H1 (cell line): ENCODE measurements around the gene GPSM1. TPM values are rescaled to one million over a fixed set of nuclear protein-coding genes. Genes with fewer than 3 reads are reported as not detected.

ENCODE experiments used
- CHD2 ChIP-seq: IDR thresholded peaks from 2 replicates; pipeline ENCODE4 v1.6.1; 2012; ENCODE audit warnings: low read length, improper control_type of control experiment
- EP300 ChIP-seq, 2 experiments: IDR thresholded peaks; 1 replicate in 1 of 2; 2 replicates in 1 of 2; pipeline ENCODE4 v1.6.1; 2011 to 2012; ENCODE audit warnings: low read depth in 2 of 2, low read length in 2 of 2, mild to moderate bottlenecking in 2 of 2, borderline replicate concordance in 1 of 2, inconsistent platforms in 1 of 2, moderate library complexity in 1 of 2
- HDAC2 ChIP-seq, 2 experiments: fragments of 300-600 bp in 1 of 2; sonication (generic) in 1 of 2; IDR thresholded peaks; 2 replicates each; pipeline ENCODE4 v1.6.1; 2011 to 2012; ENCODE audit warnings: low read depth in 2 of 2, low read length in 2 of 2, mild to moderate bottlenecking in 2 of 2, moderate library complexity in 2 of 2, borderline replicate concordance in 1 of 2, inconsistent platforms in 1 of 2
- KDM1A ChIP-seq: fragments of 200-600, 300-600 bp; sonication (generic); IDR thresholded peaks from 2 replicates; pipeline ENCODE4 v1.7.1; 2016; ENCODE audit warnings: mild to moderate bottlenecking, low read length, borderline replicate concordance
- TEAD4 ChIP-seq: IDR thresholded peaks from 2 replicates; pipeline ENCODE4 v1.6.1; 2012; ENCODE audit warnings: low read depth, low read length, inconsistent platforms, mixed read lengths
- polyA plus RNA-seq, 7 experiments: library from polyadenylated mRNA; depleted of rRNA in 3 of 7; stranded (reverse) in 5 of 7; unstranded in 2 of 7; fragments of >200 nt in 5 of 7; fragments of 200-250 nt in 2 of 7; gene quantifications; 1 replicate in 5 of 7; 2 replicates in 1 of 7; 4 replicates in 1 of 7; pipeline versions ENCODE4 v1.2.1 to v1.2.3, GENCODE V29; 2011 to 2013; ENCODE audit warnings: missing spikeins in 2 of 7, mixed read lengths in 2 of 7
- total RNA-seq: library from RNA; stranded (reverse); fragmentation: NEBNext Ultra II Directional; extraction: Animal tissue kit (Norgen Biotek cat#: 25700); gene quantifications from 2 replicates; pipeline ENCODE4 v1.2.1, GENCODE V29; 2021
- TF ChIP-seq, protein P1 (sequence below): fragments of 300-600 bp; sonication (generic); IDR thresholded peaks from 2 replicates; pipeline ENCODE4 v1.7.1; 2012; ENCODE audit warnings: low read length, moderate library complexity, mild to moderate bottlenecking, inconsistent platforms; ENCODE audit not compliant: insufficient replicate concordance

GPSM1 gene
- total and polyA plus RNA-seq, 2 of the 8 experiments (the other 6 are each of a cell fraction or from before 2014, with no cell fraction given): 12.8 to 18.0 TPM

DNA sequence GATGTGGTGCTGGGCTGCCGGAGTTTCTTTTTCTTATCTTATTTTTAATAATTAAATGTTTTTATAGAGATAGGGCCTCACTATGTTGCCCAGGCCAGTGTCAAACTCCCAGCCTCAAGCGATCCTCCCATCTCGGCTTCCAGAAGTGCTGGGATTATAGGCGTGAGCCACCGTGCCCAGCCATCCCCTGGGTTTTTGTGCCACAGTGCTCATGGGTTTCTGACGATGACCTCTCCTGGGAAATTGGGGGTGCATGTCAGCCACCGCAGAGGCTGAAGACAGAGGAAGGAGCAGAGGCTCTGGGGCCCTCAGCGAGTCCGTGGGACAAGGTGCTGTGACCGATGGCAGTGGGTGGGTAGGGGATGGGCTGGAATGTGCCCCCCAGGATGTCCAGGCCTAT lies 14.4 kb downstream of the GPSM1 start (continued):
- TF ChIP-seq, protein P1, sequence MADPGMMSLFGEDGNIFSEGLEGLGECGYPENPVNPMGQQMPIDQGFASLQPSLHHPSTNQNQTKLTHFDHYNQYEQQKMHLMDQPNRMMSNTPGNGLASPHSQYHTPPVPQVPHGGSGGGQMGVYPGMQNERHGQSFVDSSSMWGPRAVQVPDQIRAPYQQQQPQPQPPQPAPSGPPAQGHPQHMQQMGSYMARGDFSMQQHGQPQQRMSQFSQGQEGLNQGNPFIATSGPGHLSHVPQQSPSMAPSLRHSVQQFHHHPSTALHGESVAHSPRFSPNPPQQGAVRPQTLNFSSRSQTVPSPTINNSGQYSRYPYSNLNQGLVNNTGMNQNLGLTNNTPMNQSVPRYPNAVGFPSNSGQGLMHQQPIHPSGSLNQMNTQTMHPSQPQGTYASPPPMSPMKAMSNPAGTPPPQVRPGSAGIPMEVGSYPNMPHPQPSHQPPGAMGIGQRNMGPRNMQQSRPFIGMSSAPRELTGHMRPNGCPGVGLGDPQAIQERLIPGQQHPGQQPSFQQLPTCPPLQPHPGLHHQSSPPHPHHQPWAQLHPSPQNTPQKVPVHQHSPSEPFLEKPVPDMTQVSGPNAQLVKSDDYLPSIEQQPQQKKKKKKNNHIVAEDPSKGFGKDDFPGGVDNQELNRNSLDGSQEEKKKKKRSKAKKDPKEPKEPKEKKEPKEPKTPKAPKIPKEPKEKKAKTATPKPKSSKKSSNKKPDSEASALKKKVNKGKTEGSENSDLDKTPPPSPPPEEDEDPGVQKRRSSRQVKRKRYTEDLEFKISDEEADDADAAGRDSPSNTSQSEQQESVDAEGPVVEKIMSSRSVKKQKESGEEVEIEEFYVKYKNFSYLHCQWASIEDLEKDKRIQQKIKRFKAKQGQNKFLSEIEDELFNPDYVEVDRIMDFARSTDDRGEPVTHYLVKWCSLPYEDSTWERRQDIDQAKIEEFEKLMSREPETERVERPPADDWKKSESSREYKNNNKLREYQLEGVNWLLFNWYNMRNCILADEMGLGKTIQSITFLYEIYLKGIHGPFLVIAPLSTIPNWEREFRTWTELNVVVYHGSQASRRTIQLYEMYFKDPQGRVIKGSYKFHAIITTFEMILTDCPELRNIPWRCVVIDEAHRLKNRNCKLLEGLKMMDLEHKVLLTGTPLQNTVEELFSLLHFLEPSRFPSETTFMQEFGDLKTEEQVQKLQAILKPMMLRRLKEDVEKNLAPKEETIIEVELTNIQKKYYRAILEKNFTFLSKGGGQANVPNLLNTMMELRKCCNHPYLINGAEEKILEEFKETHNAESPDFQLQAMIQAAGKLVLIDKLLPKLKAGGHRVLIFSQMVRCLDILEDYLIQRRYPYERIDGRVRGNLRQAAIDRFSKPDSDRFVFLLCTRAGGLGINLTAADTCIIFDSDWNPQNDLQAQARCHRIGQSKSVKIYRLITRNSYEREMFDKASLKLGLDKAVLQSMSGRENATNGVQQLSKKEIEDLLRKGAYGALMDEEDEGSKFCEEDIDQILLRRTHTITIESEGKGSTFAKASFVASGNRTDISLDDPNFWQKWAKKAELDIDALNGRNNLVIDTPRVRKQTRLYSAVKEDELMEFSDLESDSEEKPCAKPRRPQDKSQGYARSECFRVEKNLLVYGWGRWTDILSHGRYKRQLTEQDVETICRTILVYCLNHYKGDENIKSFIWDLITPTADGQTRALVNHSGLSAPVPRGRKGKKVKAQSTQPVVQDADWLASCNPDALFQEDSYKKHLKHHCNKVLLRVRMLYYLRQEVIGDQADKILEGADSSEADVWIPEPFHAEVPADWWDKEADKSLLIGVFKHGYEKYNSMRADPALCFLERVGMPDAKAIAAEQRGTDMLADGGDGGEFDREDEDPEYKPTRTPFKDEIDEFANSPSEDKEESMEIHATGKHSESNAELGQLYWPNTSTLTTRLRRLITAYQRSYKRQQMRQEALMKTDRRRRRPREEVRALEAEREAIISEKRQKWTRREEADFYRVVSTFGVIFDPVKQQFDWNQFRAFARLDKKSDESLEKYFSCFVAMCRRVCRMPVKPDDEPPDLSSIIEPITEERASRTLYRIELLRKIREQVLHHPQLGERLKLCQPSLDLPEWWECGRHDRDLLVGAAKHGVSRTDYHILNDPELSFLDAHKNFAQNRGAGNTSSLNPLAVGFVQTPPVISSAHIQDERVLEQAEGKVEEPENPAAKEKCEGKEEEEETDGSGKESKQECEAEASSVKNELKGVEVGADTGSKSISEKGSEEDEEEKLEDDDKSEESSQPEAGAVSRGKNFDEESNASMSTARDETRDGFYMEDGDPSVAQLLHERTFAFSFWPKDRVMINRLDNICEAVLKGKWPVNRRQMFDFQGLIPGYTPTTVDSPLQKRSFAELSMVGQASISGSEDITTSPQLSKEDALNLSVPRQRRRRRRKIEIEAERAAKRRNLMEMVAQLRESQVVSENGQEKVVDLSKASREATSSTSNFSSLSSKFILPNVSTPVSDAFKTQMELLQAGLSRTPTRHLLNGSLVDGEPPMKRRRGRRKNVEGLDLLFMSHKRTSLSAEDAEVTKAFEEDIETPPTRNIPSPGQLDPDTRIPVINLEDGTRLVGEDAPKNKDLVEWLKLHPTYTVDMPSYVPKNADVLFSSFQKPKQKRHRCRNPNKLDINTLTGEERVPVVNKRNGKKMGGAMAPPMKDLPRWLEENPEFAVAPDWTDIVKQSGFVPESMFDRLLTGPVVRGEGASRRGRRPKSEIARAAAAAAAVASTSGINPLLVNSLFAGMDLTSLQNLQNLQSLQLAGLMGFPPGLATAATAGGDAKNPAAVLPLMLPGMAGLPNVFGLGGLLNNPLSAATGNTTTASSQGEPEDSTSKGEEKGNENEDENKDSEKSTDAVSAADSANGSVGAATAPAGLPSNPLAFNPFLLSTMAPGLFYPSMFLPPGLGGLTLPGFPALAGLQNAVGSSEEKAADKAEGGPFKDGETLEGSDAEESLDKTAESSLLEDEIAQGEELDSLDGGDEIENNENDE: no peak
- no peak for TF ChIP-seq CHD2
- TF ChIP-seq EP300 (IDR thresholded peaks at IDR 0.05; ENCODE audit: borderline replicate concordance in 1 of 2, low read depth in 2 of 2, low read length in 2 of 2): no peak
- no peak for TF ChIP-seq KDM1A
- TF ChIP-seq HDAC2 (IDR thresholded peaks at IDR 0.05; ENCODE audit: borderline replicate concordance in 1 of 2, low read depth in 2 of 2, low read length in 2 of 2): no peak
- TF ChIP-seq TEAD4: no peak
